ENCODE measurements around the gene FYCO1. TPM values are rescaled to one million over a fixed set of nuclear protein-coding genes. Genes with fewer than 3 reads are reported as not detected.

FYCO1 gene
- total and polyA plus RNA-seq, 9 of the 15 experiments (the other 6 are each of a cell fraction or from before 2014, with no cell fraction given) = 2.1 to 13.8 (median 7.4) TPM

DNA sequence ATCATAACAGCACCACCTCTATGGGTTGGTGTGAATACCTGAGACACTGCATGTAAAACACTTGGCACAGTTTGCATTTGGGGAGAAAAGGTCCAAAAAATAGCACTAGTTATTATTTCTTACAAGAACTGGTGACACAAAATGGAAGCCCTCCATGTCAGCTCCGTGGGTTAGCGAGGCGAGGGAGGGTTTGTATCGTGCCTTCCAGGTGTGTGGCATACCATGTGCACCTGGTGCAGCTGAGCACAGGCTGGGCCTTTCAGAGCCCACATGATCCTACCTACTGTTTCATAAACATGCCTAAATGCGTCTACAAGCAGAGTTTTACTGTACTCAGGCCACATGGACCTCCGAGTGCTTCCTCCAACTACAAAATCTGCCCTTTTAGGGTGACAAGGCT lies 46.7 kb downstream of the FYCO1 start:
- Histone ChIP-seq H3K9me3 (replicated peaks; ENCODE audit: control insufficient read depth, insufficient read depth, low read depth, low read length) (no peaks in the 10 kb centered on the region), H3K9ac (ENCODE audit: insufficient read depth in 1 of 2, low read depth in 2 of 2, low read length in 2 of 2) (no peak overlapping the region), H3K27ac (ENCODE audit: extremely low read depth, low read depth, low read length) (no peak overlapping the region), H3K4me2 (ENCODE audit: insufficient read depth, low read length) (no peak overlapping the region), H3K4me1 (replicated peaks in 1 of 2; ENCODE audit: control insufficient read depth in 2 of 2, insufficient read depth in 2 of 2, low read length in 2 of 2) (no peaks in the 10 kb centered on the region), H4K20me1 (replicated peaks; ENCODE audit: control insufficient read depth, insufficient read depth, low read length) (0 out of 2 replicates have a peak, but pooled peaks cover 10% of the 10 kb centered on the region), H3K9me1 (ENCODE audit: control insufficient read depth, insufficient read depth, low read length) (peaks cover 9% of the 10 kb centered on the region), H3K79me2 (ENCODE audit: control insufficient read depth, insufficient read depth, low read length) (no peaks in the 10 kb centered on the region), H3K27me3 (ENCODE audit: control insufficient read depth in 2 of 2, insufficient read depth in 2 of 2, low read length in 2 of 2) (no peaks in the 10 kb centered on the region), H2AFZ (ENCODE audit: low read depth, low read length) (no peak overlapping the region), H3K4me3 (no peak overlapping the region), H3K36me3 (ENCODE audit: control insufficient read depth, insufficient read depth, low read length) (peaks cover 78% of the 10 kb centered on the region)
- ChIA-PET POLR2A (interaction anchor here (1.2 kb wide), 1 partner anchor 9 kb away, joined by 3 read pairs; no protein-coding TSS in a partner anchor), CTCF (ENCODE audit: low intra/inter-chr PET ratio) (no interaction called here)
- in situ Hi-C loops (cut with MboI) (no loop called here), intact Hi-C loops (cut with micrococcal nuclease) (no loop called here)
- WGBS (ENCODE audit: insufficient coverage, low coverage, missing lambda C conversion rate) = 96% methylated on average over 6 of the region's 6 CpGs
- FAIRE-seq = no peak
- ATAC-seq = no peak
- BruUV-seq (replicated peaks) = no TSS peak
- DNase-seq (ENCODE audit: extremely low read depth in 1 of 4, low spot score in 3 of 4) = no peak
- TF ChIP-seq, protein P1, sequence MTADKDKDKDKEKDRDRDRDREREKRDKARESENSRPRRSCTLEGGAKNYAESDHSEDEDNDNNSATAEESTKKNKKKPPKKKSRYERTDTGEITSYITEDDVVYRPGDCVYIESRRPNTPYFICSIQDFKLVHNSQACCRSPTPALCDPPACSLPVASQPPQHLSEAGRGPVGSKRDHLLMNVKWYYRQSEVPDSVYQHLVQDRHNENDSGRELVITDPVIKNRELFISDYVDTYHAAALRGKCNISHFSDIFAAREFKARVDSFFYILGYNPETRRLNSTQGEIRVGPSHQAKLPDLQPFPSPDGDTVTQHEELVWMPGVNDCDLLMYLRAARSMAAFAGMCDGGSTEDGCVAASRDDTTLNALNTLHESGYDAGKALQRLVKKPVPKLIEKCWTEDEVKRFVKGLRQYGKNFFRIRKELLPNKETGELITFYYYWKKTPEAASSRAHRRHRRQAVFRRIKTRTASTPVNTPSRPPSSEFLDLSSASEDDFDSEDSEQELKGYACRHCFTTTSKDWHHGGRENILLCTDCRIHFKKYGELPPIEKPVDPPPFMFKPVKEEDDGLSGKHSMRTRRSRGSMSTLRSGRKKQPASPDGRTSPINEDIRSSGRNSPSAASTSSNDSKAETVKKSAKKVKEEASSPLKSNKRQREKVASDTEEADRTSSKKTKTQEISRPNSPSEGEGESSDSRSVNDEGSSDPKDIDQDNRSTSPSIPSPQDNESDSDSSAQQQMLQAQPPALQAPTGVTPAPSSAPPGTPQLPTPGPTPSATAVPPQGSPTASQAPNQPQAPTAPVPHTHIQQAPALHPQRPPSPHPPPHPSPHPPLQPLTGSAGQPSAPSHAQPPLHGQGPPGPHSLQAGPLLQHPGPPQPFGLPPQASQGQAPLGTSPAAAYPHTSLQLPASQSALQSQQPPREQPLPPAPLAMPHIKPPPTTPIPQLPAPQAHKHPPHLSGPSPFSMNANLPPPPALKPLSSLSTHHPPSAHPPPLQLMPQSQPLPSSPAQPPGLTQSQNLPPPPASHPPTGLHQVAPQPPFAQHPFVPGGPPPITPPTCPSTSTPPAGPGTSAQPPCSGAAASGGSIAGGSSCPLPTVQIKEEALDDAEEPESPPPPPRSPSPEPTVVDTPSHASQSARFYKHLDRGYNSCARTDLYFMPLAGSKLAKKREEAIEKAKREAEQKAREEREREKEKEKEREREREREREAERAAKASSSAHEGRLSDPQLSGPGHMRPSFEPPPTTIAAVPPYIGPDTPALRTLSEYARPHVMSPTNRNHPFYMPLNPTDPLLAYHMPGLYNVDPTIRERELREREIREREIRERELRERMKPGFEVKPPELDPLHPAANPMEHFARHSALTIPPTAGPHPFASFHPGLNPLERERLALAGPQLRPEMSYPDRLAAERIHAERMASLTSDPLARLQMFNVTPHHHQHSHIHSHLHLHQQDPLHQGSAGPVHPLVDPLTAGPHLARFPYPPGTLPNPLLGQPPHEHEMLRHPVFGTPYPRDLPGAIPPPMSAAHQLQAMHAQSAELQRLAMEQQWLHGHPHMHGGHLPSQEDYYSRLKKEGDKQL (CRISPR knock-in tag; IDR thresholded peaks at IDR 0.05; ENCODE audit: borderline replicate concordance) = no peak
- TF ChIP-seq EP400 (IDR thresholded peaks at IDR 0.05) = no peak
- TF ChIP-seq, protein P2, sequence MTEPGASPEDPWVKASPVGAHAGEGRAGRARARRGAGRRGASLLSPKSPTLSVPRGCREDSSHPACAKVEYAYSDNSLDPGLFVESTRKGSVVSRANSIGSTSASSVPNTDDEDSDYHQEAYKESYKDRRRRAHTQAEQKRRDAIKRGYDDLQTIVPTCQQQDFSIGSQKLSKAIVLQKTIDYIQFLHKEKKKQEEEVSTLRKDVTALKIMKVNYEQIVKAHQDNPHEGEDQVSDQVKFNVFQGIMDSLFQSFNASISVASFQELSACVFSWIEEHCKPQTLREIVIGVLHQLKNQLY (CRISPR knock-in tag; conservative IDR thresholded peaks at IDR 0.05) = no peak

Data from K562 (cell line).